Mesothelial cell of epicardium (in vitro differentiated cells): ENCODE results near the gene DYNC2H1. TPM values are rescaled to one million over a fixed set of nuclear protein-coding genes. Genes with fewer than 3 reads are reported as not detected.

Experiments
- DNase-seq, 2 experiments: peaks; one replicate each; pipeline ENCODE4 v3.0.0; 2021; ENCODE audit warnings: low spot score in 2 of 2; ENCODE audit not compliant: unreplicated experiment in 2 of 2
- H3K27ac Mint-ChIP-seq: 2 replicates; pipeline ENCODE4 v1.8.0; 2021; ENCODE audit warnings: mixed read lengths
- H3K27me3 Mint-ChIP-seq: 2 replicates; pipeline ENCODE4 v1.8.0; 2021; ENCODE audit warnings: low read depth, mixed read lengths
- H3K36me3 Mint-ChIP-seq: 2 replicates; pipeline ENCODE4 v1.8.0; 2021; ENCODE audit warnings: mixed read lengths
- H3K4me1 Mint-ChIP-seq: 2 replicates; pipeline ENCODE4 v1.8.0; 2021; ENCODE audit warnings: mixed read lengths
- H3K4me3 Mint-ChIP-seq: 2 replicates; pipeline ENCODE4 v1.8.0; 2021; ENCODE audit warnings: mild to moderate bottlenecking, moderate library complexity, mixed read lengths
- H3K9me3 Mint-ChIP-seq: 2 replicates; pipeline ENCODE4 v1.8.0; 2021; ENCODE audit warnings: mixed read lengths
- CTCF ChIP-seq: fragments of 200-600 bp; sonication (generic); IDR thresholded peaks from one replicate; pipeline ENCODE4 v1.5.0; 2021; ENCODE audit warnings: antibody characterized with exemption; ENCODE audit not compliant: unreplicated experiment
- total RNA-seq: library from RNA; stranded (reverse); gene quantifications from 3 replicates; pipeline ENCODE4 v1.2.1, GENCODE V29; 2021

Gene DYNC2H1
- total RNA-seq, 1 donor from 2014 or later, result 18.0 TPM

DNA sequence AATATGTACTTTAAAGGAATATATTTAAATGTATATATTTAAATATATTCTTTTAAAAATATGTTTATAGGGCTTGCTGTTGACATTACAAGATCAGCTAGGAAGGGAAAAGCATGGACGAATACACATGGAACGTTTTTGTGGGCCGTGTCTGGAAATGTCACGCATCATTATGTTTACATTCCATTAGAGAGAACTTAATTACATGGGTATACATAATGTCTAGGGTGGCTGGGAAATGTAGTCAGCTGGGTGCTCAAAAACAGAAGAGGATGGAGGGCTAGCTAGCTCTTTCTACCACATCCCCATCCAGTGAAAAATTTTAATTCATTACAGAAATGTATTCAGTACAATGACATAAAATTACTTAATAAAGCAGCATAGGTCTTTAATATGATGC lies 371.2 kb downstream of the DYNC2H1 start:
- H3K27ac Mint-ChIP-seq, result no peak overlapping the region
- no peaks in the 10 kb centered on the region for H3K27me3 Mint-ChIP-seq
- DNase-seq, result no peak
- H3K9me3 Mint-ChIP-seq, result peaks cover 12% of the 10 kb centered on the region
- TF ChIP-seq CTCF, result no peak
- no peak overlapping the region for H3K4me3 Mint-ChIP-seq
- no peaks in the 10 kb centered on the region for H3K36me3 Mint-ChIP-seq
- peaks cover 15% of the 10 kb centered on the region for H3K4me1 Mint-ChIP-seq

DNA sequence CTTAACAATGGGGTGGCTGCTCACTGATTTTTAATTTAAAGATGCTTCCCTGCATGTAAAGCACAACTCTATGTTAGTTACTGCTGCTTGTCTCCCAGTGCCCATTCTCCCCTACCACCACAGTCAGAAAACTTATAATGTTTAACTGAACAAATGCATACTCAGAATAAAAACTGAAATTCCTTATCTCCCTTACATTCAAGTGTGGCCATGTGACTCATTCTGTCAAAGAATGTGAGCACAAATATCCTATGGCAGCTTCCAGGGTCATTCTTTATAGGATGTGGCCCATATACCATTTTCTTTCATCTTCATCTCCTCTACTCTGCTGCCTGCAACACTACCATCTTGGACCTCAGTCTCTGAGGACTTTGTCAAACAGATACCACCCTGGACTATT lies 374.8 kb downstream of the DYNC2H1 start:
- no peaks in the 10 kb centered on the region for H3K36me3 Mint-ChIP-seq
- H3K4me3 Mint-ChIP-seq, result no peak overlapping the region
- TF ChIP-seq CTCF, result no peak
- no peak overlapping the region for H3K27ac Mint-ChIP-seq
- DNase-seq, result no peak
- no peaks in the 10 kb centered on the region for H3K27me3 Mint-ChIP-seq
- peaks cover 6% of the 10 kb centered on the region for H3K4me1 Mint-ChIP-seq
- H3K9me3 Mint-ChIP-seq, result peaks cover 25% of the 10 kb centered on the region

- H3K36me3 Mint-ChIP-seq, result no peaks in the 10 kb centered on the region
- peaks cover 25% of the 10 kb centered on the region for H3K9me3 Mint-ChIP-seq
- no peaks in the 10 kb centered on the region for H3K27me3 Mint-ChIP-seq
- no peak for DNase-seq
- no peak overlapping the region for H3K27ac Mint-ChIP-seq
- H3K4me1 Mint-ChIP-seq, result peaks cover 6% of the 10 kb centered on the region
- no peak overlapping the region for H3K4me3 Mint-ChIP-seq
- TF ChIP-seq CTCF, result no peak
These were observed 375.3 kb downstream of the DYNC2H1 start for GRCh38 chr11:103484545-103484944.

- no peak for TF ChIP-seq CTCF
- DNase-seq, result no peak
- H3K4me1 Mint-ChIP-seq, result peaks cover 6% of the 10 kb centered on the region
- no peak overlapping the region for H3K4me3 Mint-ChIP-seq
- no peaks in the 10 kb centered on the region for H3K36me3 Mint-ChIP-seq
- no peak overlapping the region for H3K27ac Mint-ChIP-seq
- H3K27me3 Mint-ChIP-seq, result no peaks in the 10 kb centered on the region
- peaks cover 29% of the 10 kb centered on the region for H3K9me3 Mint-ChIP-seq
These were observed 377.4 kb downstream of the DYNC2H1 start for GRCh38 chr11:103486604-103487003.

DNA sequence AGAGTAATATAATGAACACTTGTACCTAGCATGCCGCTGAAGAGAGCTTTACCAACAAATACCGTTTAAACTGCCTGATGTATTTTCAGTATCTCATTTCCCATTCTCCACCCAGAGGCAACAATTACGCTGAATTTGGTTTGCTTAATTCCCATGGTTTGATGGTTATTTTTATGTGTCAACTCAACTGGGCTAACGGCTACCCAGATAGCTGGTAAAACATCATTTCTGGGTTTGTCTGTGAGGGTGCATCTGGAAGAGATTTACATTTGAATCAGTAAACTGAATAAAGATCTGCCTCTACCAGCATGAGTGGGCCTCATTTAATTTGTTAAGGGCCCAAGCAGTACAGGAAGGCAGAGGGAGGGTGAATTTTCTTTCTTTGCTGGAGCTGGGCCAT lies 377.9 kb downstream of the DYNC2H1 start:
- H3K27me3 Mint-ChIP-seq, result no peaks in the 10 kb centered on the region
- peaks cover 32% of the 10 kb centered on the region for H3K9me3 Mint-ChIP-seq
- no peak for TF ChIP-seq CTCF
- H3K4me3 Mint-ChIP-seq, result no peak overlapping the region
- DNase-seq, result no peak
- peaks cover 6% of the 10 kb centered on the region for H3K4me1 Mint-ChIP-seq
- H3K27ac Mint-ChIP-seq, result no peak overlapping the region
- H3K36me3 Mint-ChIP-seq, result no peaks in the 10 kb centered on the region

DNA sequence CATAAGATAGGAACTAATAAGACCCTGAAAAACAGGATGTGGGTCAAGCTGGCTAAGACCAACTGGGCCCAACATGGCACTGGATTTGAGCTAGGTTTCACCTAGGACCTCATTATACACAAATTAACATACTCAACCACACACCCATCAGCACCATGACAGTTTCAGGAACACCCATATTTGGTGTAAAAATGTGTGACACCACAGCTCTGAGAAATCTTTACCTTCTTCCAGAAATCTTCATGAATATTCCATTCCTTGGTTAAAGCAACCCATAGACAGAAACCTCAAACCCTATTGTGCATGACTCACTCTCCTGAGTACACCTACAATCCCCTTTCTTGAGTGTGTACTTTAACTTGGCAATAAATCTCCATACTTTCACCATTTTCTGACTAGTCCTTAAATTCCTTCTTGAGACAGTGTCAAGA lies 378.8 kb downstream of the DYNC2H1 start:
- peaks cover 30% of the 10 kb centered on the region for H3K9me3 Mint-ChIP-seq
- DNase-seq, result no peak
- no peak for TF ChIP-seq CTCF
- H3K27ac Mint-ChIP-seq, result no peak overlapping the region
- H3K4me3 Mint-ChIP-seq, result no peak overlapping the region
- H3K27me3 Mint-ChIP-seq, result no peaks in the 10 kb centered on the region
- H3K36me3 Mint-ChIP-seq, result no peaks in the 10 kb centered on the region
- peaks cover 11% of the 10 kb centered on the region for H3K4me1 Mint-ChIP-seq
